GM12873 (cell line): ENCODE data around the gene CPNE4.

Source experiments
- TF ChIP-seq, protein P1 (sequence below): IDR thresholded peaks from 2 replicates; pipeline ENCODE4 v1.5.1; 2012; ENCODE audit warnings: low read depth, mild to moderate bottlenecking, moderate library complexity, low read length, control low read depth; ENCODE audit not compliant: insufficient read depth; ENCODE audit errors: missing control alignments

Gene CPNE4

DNA sequence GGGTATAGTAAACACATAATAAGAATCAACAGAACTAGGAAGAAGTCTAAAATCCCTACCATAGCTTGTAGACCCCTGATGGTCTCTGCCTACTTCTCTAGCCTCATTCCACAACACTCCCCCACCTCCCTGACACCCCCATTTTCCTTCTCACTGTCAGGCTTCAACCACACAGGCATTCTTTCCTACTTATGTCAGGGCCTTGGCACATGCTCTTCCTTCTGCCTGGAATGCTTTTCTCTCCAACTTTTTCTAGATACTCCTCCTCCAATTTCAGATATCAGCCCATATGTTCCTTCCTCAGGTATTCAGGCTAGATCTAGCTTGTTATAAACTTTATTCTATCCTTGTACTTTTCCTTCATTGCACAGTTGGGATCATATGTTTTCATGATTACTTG is 426.1 kb downstream of the CPNE4 start:
- TF ChIP-seq, protein P1, sequence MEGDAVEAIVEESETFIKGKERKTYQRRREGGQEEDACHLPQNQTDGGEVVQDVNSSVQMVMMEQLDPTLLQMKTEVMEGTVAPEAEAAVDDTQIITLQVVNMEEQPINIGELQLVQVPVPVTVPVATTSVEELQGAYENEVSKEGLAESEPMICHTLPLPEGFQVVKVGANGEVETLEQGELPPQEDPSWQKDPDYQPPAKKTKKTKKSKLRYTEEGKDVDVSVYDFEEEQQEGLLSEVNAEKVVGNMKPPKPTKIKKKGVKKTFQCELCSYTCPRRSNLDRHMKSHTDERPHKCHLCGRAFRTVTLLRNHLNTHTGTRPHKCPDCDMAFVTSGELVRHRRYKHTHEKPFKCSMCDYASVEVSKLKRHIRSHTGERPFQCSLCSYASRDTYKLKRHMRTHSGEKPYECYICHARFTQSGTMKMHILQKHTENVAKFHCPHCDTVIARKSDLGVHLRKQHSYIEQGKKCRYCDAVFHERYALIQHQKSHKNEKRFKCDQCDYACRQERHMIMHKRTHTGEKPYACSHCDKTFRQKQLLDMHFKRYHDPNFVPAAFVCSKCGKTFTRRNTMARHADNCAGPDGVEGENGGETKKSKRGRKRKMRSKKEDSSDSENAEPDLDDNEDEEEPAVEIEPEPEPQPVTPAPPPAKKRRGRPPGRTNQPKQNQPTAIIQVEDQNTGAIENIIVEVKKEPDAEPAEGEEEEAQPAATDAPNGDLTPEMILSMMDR: no peak

- TF ChIP-seq, protein P1: no peak
Observed at GRCh38 chr3:131608296-131608695, 426.5 kb downstream of the CPNE4 start.

DNA sequence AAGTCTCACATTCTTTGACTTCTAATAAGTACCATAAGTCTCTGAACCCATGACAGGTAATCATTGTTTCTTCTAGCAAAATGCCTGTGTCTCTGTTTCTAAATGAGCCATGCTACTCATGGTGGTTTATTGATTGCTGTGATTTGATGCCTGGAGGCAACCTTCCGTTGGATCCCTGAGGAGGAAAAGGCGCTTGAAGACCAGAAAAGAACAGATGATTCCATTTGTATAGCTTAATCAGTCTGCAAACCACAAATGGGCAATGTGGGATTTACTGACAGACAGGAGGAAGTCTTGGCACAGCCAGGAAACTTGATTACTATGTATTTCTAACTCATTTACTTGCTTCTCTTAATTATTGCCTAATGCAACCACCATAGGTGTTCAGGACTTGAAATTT is 428.9 kb downstream of the CPNE4 start:
- TF ChIP-seq, protein P1: no peak

DNA sequence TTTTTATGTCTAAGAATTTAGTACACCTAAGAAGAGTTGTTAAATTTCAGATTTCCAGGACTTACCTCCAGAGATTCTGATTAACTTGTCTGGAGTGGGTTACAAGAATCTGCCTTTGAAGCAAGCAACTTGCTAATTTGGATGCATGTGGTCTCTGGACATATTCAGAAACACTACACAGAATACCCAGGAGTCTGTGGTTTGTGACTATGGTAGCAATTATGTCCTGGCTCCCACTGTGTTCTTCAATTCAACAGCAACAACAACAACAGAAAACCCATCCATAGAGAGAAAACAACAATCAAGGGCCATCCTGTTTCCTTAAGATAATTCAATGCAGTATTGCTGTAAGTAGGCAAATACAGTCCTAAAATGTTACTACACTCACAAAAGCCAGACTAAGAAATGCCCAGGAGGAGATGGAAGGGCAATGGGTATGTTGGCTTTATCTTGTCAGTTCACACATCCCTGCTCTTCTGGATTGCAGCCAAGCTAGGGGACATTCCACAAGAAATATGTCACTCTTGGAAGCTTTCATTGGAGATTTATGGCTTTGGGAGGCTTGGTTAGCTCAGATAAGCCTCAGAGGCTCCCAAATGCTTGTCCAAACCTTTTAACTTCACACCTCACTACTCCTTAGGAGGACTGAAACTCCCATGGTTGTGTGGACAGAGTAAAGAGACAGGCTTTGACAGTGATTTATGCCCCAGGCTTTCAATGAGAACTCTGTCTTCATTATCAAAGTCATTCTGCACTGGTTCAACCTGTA is 432.6 kb downstream of the CPNE4 start:
- TF ChIP-seq, protein P1: no peak

- TF ChIP-seq, protein P1: no peak
Observed at GRCh38 chr3:131597816-131598215, 437.0 kb downstream of the CPNE4 start.

DNA sequence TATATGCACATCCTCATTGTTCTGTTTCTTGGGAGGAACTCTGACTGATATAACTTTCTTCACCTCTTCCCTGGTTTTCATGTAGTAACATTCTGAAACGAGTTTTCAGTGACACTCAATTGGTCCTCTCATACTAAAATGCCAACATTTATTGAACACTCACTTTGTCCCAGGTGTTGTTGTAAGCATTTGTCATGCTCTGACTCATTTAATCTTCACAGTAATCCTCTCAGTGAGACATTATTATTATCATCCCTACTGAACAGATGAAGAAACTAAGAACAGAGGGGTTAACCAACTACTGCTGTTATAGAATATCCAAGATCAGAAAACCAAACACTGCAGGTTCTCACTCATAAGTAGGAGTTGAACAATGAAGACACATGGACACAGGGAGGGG is 437.9 kb downstream of the CPNE4 start:
- TF ChIP-seq, protein P1: no peak

DNA sequence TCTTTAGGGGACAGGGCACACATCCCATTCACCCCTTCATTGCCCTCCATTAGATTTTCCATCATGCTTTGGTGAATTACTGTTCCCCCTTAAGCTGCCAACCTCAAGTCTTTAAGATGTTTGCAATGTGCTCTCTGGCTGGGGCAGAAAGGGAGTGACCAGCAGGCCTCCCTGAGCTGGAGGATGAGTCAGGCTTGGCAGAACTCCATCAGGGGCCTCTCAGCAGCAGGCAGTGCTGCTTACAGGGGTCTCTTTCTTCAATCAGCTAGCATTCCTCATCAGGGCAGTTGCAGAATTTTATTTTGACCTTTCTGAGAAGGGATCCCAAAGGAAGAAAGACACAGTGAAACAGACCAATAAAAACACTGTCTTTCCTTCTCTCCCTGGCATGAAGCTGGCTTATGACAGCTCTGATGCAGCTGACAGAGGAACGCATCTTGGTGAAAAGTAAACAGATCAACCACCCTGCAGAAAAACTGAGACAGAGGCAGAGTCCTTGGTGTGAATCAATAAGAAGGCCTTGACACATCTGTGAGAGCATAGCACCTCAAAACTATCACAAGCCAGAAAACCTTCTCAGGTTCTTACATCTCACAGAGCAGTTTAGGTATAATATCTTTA is 443.3 kb downstream of the CPNE4 start:
- TF ChIP-seq, protein P1: no peak
